Epithelial cell of esophagus (primary cell): ENCODE results near the gene PACSIN2.

Source experiments
- DNase-seq: peaks from one replicate; pipeline ENCODE4 v3.0.0; 2010; ENCODE audit warnings: low read depth
- H3K4me3 ChIP-seq: 2 replicates; pipeline ENCODE4 v1.5.1; 2011; ENCODE audit warnings: mild to moderate bottlenecking, low read length, control low read depth
- TF ChIP-seq, protein P1 (sequence below): IDR thresholded peaks from 2 replicates; pipeline ENCODE4 v1.5.1; 2011; ENCODE audit warnings: low read depth, mild to moderate bottlenecking, low read length, control low read depth, inconsistent platforms; ENCODE audit not compliant: insufficient read depth; ENCODE audit errors: missing control alignments

Gene PACSIN2

DNA sequence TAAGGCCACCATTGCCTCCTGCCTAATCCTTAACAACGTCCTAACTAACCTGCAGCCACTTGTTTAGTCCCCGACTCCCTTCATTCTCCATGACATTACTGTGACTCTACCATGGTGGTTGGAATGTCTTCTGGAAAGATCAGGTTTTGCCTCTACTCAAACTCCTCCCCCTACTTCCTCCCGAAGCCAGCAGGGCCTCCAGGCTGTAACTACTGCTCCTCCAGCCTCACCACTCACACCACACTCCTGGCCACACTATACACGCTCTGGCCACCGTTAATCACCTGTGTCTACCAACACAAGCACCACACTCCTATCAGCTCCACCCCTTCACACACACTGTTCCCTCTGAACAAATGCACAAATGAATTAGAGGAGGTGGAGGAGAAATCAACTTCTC is 69.2 kb downstream of the PACSIN2 start:
- H3K4me3 ChIP-seq, result no peak overlapping the region
- no peak for DNase-seq
- TF ChIP-seq, protein P1, sequence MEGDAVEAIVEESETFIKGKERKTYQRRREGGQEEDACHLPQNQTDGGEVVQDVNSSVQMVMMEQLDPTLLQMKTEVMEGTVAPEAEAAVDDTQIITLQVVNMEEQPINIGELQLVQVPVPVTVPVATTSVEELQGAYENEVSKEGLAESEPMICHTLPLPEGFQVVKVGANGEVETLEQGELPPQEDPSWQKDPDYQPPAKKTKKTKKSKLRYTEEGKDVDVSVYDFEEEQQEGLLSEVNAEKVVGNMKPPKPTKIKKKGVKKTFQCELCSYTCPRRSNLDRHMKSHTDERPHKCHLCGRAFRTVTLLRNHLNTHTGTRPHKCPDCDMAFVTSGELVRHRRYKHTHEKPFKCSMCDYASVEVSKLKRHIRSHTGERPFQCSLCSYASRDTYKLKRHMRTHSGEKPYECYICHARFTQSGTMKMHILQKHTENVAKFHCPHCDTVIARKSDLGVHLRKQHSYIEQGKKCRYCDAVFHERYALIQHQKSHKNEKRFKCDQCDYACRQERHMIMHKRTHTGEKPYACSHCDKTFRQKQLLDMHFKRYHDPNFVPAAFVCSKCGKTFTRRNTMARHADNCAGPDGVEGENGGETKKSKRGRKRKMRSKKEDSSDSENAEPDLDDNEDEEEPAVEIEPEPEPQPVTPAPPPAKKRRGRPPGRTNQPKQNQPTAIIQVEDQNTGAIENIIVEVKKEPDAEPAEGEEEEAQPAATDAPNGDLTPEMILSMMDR, result no peak

DNA sequence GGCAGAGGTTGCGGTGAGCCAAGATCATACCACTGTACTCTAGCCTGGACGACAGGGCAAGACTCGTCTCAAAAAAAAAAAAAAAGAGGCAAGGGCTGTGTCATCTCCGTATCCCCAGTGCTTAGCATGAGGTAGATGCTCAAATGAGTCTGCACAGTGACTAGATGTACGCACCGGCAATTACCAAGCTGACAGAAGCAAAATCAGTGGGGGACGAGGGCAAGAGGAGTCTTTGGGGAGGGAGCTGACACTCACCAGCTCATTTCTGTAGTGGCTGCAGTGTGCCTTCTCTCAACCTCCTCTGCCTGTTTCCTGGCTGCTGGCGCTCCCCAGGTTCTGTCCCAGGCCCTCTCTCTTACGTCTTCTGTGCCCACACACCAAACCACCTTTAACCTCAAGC is 69.9 kb downstream of the PACSIN2 start:
- TF ChIP-seq, protein P1, result no peak
- no peak overlapping the region for H3K4me3 ChIP-seq
- no peak for DNase-seq

DNA sequence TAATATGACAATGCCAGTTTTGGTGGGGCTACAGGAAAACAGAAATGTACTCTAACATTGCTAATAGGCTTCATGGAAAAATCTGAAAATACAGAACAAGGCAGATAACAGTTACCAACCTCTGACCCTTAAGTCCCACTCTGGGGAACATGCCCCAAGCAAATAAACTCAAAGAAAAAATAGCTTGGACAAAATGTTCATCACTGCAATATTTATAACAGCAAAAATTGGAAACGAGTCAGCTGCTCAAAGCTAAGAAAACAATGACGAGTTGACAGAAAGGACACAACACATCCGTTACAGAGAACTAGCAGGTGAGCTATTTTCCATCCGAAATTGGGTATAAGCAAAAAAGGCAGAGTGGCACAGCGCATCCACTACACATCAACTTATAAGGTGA is 70.5 kb downstream of the PACSIN2 start:
- DNase-seq, result no peak
- H3K4me3 ChIP-seq, result no peak overlapping the region
- TF ChIP-seq, protein P1, result no peak

DNA sequence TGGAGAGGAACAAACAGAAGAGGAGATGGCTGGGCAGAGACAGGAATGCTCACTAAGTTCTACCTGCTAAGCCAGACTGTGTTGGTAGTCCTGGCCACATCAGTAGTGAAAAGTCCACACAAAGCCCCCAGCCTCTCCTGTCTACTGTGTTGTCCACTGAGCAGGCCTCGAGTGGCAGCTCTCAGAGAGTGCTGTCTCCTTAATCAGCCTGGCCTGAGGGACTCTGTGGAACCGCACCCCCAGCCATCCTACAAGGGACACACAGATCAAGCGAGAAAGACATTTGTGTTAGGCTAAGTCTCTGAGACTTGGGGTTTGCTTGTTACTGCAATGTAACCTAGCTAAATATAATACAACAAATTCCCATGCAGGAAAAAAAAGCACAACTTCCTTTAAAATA is 71.0 kb downstream of the PACSIN2 start:
- DNase-seq, result no peak

DNA sequence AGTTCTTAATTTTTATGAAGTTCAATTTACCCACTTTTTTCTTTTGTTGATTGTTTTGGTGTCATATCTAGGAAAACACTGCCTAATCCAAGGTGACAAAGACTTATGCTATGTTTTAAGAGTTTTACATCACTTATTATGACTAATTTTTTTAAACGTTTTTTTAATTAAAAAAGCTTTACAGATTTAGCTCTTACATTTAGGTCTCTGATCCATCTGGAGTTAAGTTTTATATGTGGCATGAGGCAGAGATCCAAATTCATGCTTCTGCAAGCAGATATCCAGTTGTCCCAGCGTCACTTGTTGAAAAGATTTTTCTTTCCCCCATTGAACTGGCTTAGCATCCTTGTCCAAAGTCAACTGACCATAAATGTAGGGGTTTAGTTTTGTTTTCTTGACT is 72.6 kb downstream of the PACSIN2 start:
- no peak for DNase-seq
- H3K4me3 ChIP-seq, result no peak overlapping the region
- TF ChIP-seq, protein P1, result no peak

More for the DNA sequence above, 71.0 kb downstream of the PACSIN2 start:
- no peak overlapping the region for H3K4me3 ChIP-seq
- TF ChIP-seq, protein P1, result no peak

DNA sequence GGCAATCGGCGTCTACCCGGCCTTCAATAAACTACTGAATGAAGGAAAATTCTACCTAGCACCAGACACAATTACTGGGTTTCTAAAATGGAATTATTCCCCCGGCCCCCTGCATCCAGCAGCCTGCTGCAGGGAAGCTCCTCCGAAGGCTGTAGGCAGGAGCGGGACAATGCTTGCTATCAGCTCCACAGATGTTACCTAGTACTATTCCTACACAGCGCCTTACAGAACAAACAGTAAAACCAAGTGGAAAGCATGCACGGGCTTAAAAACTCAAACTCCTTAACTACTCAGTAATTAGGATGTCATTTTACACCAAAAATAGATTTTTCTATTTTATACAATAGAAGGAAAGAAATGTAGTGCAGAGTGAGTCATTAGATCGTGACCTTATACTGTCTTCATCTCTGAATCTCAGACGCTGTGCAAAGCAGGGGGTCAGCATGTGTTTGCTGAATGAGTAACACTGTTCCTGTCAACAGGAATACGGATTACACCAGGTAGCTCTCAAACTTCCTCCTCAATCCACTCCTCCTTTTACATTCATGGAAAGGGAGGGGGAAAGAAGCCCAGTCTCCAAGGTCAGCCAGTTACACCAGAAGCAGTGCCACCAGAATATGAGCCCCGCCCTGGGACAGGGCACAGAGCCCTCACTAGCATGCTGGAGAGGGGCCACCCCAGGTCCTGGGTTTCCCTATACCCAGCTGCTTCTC is 74.9 kb downstream of the PACSIN2 start:
- no peak overlapping the region for H3K4me3 ChIP-seq
- TF ChIP-seq, protein P1, result no peak
- peak; percentile 86 for DNase-seq

DNA sequence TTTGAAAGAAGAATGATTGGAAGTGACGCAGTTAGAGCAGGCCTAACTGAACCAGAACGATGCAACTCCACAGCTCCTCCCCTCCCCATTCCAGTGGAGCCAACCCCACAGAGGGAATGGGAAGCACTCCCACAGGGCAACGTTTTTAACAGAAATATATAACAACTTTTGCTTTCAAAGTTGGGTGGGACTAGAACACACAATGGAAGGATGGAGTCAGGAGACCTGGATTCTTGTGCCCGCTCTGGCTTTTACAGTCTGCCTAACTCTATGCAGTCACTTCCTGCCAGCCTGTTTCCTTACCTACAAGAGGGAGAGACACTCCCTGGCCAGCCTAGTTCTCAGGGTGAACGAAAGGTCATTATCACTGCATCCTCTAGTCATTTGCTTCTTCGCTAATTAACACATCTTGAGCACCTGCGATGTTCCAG is 75.5 kb downstream of the PACSIN2 start:
- TF ChIP-seq, protein P1, result no peak
- no peak overlapping the region for H3K4me3 ChIP-seq
- DNase-seq, result peak; percentile 48
